ENCODE data around the gene RUNDC3A.

DNA sequence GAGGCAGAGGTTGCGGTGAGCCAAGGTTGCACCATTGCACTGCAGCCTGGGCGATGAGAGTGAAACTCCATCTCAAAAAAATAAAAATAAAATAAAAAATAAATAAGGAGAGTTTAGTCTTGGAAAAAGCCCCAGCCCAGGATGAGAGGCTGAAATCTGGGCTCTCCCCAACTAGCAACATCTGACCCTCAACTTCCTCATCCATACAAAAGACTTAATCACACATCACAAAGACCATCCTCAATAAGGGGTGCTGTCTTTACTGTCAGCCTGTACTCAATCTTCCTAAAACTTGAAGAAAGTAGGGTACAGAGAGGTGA, 29.1 kb upstream of the RUNDC3A start:
- no peak for TF ChIP-seq POLR2A (IDR thresholded peaks at IDR 0.05; ENCODE audit: low read depth, low read length)
- no peak for TF ChIP-seq TAF1 (IDR thresholded peaks at IDR 0.05; ENCODE audit: low read depth, low read length)
- TF ChIP-seq POLR2AphosphoS5 (IDR thresholded peaks at IDR 0.05; ENCODE audit: low read depth, low read length) = no peak
- TF ChIP-seq SPI1 (IDR thresholded peaks at IDR 0.05; ENCODE audit: low read depth, low read length) = no peak
- no peak for TF ChIP-seq PAX5 (IDR thresholded peaks at IDR 0.05; ENCODE audit: insufficient read depth, low read length, severe bottlenecking)
